GM03348 (cell line): ENCODE results near the gene RHEB.
A peak's percentile ranks its signal among the peaks of the same experiment; 100 is the strongest.

Source experiments
- DNase-seq: peaks from one replicate; pipeline ENCODE4 v3.0.0; 2012; ENCODE audit warnings: low spot score

Gene RHEB

GRCh38 chr7:151524845-151525244 lies 5.2 kb upstream of the RHEB start:
- DNase-seq: no peak

- no peak for DNase-seq
Measured at GRCh38 chr7:151524331-151524730, 4.6 kb upstream of the RHEB start.

- DNase-seq: no peak
Measured at GRCh38 chr7:151520419-151521261, 945 bp upstream of the RHEB start.

DNA sequence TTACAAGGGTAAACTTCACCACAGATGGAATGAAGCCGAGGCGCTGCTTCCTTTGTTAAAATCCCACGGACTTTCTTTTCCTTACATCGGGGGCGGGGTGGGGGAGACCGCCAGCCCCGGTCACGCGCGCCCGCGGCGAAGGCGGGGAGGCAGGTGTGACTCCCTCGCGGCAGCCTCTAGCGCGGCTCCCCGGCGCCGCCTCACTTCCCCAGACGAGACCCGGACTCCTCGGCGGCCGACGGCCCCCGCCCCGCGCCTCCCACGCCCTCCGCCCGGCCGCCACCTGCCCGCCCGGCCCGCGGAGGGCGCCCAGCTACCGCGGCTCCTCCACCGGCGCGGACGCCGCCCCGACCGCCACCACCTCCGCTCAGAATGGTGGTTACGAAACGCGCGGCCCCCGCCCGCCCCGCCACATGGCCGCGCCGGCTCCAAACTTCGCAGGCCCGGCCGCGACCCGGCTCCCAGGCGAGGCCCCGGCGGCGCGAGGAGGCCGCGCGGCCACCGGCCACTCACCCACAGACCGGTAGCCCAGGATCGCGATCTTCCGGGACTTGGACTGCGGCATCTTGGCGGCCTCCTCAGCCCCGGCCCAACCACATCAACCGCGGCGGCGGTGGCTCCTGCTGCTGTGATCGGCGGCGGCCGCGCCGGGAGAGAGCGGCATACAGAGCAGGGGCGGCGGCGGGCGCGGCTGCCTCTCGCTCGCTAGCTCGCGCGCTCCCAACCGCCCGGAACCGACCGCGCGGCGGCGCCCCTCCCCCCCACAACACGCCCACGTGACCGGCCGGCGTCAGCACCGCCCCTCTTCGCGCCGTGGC lies 539 bp downstream of the RHEB start:
- DNase-seq: peak; percentile 63

DNA sequence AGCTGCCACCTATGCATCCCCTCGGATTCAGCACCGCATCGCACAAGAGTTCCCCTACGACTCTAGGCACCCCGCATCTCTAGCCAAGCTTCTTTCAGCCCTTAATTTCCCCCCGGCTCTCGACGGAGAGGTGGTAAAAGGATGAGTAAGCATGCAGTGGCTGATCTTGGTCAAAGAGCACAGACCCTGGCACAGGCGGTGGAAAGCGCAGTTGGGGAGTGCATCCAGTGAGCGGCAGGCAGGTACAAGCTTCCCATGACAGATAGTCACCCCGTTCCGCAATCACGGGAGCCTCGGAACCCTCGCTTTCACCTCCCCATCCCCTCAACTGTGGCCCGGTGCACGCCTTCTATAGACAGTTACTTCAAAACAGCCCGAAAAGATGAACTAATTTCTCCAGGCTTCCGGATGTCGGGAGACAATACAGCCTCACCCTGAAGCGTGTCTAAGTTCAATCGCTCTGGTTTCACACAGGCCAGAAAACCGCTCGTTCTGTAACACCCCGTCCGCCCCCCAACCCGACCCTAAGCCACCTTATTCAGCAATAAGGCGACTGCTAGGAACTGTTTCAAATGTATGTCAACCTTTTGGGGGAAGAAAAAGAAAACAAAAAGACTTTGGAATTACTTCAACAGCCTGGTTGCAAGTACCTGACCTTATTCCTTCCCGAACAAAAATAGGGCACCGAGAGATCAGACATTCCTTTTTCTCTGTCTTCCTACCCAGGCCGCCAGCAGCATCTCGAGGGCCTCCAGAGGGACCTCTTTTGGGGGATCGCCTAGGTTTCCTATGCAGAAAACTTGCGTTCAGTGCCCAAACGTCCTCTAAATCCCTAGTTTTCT lies 1.4 kb downstream of the RHEB start:
- DNase-seq: peak; percentile 39

- DNase-seq: no peak
Measured at GRCh38 chr7:151517601-151518104, 2.0 kb downstream of the RHEB start.

DNA sequence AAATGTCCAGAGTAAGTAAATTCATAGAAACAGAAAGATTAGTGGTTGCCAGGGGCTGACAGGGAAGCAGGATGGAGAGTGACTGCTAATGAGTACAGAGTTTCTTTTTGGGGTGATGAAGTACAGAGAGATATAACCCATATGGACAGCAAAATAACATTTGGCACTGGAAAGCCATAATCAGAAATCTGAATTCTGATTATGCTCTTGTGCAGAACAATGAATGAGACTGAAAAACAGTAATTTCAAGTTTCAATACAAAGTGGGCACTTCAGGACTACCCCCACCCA lies 4.5 kb downstream of the RHEB start:
- no peak for DNase-seq

DNA sequence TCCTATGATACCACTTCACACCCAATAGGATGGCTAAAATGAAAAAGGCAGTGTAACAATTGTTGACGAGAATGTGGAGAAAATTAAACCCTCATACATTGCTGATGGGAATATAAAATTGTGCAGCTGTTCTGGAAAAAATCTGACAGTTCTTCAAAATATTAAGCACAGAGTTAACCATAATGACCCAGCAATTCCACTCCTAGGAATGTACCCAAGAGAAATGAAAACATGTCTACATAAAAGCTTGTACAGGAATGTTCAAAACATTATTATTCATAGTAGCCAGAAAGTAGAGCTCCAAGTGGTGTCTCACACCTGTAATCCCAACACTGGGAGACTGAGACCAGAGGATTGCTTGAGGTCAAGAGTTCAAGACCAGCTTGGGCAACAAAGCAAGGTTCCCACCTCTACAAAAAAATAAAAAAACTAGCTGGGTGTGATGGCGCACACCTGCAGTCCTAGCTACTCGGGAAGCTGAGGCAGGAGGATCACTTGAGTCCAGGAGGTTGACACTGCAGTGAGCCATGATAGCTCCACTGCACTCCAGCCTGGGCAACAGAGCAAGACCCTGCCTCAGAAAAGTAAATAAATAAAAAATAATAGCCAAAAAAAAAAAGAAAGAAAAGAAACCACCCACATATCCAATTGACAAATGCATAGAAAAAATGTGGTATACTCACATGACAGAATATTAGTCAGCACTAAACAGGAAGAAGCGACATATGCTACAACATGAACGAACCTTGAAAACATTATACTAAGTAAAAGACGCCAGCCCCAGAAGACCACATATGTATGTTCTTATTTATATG lies 5.0 kb downstream of the RHEB start:
- DNase-seq: no peak

- no peak for DNase-seq
Measured at GRCh38 chr7:151513133-151513532, 6.6 kb downstream of the RHEB start.

- DNase-seq: no peak
Measured at GRCh38 chr7:151512353-151512752, 7.3 kb downstream of the RHEB start.

DNA sequence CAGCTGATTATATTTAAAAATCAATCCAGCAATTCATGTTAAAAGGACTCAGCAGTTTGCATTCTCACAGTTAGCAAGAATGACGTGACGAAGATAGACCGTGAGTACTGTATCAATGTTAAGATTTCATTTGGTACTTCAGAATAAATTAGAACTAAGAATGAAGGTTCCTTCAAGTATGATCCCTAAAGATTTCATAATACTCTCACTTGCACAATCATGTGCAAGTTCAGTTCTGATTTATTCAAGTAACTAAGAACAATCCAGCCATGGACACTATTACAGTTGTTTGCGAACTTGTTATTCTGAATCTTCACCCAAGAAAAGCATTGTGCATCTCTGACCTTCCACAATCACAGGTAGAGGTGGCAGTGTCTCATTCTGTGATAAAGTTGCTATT lies 7.7 kb downstream of the RHEB start:
- DNase-seq: no peak

GRCh38 chr7:151511270-151511669 lies 8.4 kb downstream of the RHEB start:
- DNase-seq: no peak

GRCh38 chr7:151509670-151510333 lies 9.9 kb downstream of the RHEB start:
- DNase-seq: no peak

DNA sequence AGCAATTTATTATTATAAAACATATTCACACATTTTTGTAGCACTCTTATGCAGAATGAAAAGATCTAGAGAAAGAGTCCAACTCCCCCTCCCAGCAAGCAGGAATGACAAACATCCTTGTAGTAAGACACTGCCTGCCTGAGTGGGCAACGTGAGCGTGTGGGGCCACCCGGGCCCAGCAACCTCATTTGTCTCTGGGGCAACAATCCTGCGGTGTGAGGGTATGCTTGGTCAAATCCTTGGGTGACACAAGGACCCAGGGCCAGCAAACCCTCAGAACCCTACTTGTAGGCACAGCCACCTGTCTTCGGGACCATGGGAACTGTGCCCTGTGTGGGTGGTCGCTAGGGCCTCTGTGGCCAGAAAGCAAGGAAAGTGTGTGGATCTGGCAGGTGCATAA lies 10.7 kb downstream of the RHEB start:
- DNase-seq: no peak

- no peak for DNase-seq
Measured at GRCh38 chr7:151507806-151508205, 11.9 kb downstream of the RHEB start.

GRCh38 chr7:151506901-151507382 lies 12.8 kb downstream of the RHEB start:
- DNase-seq: no peak

- DNase-seq: no peak
Measured at GRCh38 chr7:151505836-151506468, 13.7 kb downstream of the RHEB start.

GRCh38 chr7:151505433-151505832 lies 14.3 kb downstream of the RHEB start:
- no peak for DNase-seq

DNA sequence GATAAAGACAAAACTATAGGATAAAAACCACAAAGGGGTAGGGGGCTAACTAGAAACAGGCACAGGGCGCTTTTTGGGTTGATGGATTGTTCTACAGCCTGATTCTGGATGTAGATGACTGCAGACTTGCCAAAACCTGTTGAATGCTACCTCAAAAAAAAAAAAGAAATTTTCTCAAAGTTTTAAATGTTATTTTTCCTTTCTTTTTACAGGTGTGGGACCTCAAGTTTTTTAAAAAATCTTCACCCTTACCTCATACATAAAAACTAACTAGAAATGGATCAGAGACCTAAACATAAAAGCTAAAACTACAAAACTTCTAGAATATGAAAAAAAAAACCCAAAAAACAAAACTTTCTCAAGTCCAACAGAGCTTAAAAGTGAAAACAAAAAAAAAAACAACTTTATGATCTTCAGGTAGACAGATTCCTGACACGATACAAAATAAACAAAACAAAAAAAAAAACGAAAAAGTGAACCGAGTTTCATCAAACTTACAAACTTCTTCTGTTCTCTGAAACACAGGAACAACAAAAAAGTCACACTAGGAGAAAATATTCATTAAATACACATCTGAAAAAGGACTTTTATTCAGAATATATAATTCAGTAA lies 14.9 kb downstream of the RHEB start:
- no peak for DNase-seq
